Skeletal muscle cell (primary cell): ENCODE measurements around the gene SLC38A11.

Experiments
- DNase-seq: peaks from one replicate; pipeline ENCODE4 v3.0.0-alpha.2; 2010; ENCODE audit warnings: low read depth
- H3K4me3 ChIP-seq: 2 replicates; pipeline ENCODE4 v1.5.1; 2011; ENCODE audit warnings: low read depth, mild to moderate bottlenecking, control low read depth, low read length, moderate library complexity

SLC38A11 gene

GRCh38 chr2:164859251-164859818 is 96.0 kb downstream of the SLC38A11 start:
- DNase-seq, result no peak
- H3K4me3 ChIP-seq, result no peak overlapping the region

- DNase-seq, result no peak
- H3K4me3 ChIP-seq, result no peak overlapping the region
Observed at GRCh38 chr2:164852086-164852485, 103.2 kb downstream of the SLC38A11 start.

DNA sequence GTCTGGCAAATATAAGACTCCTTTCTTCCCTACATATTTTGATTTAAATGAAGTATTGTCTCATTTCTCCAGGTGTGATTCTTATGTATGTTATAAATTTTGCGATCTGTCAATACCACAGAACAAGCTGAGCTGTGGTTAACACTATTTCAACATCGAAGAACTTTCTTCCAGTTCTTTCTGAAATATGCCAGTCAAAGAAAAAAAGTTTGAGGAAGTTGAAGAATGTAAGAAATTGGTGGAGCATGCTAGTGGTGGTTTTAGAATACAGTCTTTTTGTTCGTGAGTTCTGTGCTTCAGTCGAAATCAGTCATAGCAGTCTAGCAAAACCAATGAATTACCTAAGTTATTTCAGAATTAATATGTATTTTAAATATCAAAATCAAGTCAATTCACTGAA is 105.1 kb downstream of the SLC38A11 start:
- no peak overlapping the region for H3K4me3 ChIP-seq
- no peak for DNase-seq

DNA sequence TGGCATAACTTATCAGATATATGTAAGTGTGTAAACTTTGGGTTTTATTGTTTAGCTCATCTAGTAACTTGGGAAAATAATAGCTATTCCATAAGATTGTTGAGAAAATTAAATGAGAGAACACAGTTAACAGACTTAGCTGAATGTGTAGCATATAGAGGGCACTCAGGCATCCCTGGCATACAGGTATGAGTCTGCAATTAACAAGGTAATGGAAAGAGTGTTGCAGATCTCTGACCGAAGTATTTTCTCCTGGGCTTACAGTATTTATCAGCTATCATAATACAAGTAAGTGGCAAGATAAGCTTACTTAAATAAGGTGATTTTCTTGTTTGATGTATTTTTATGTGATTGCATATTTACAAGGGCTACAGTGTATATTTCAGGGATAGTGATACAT is 105.8 kb downstream of the SLC38A11 start:
- H3K4me3 ChIP-seq, result no peak overlapping the region
- no peak for DNase-seq

GRCh38 chr2:164847981-164848741 is 107.2 kb downstream of the SLC38A11 start:
- no peak overlapping the region for H3K4me3 ChIP-seq
- no peak for DNase-seq

GRCh38 chr2:164847291-164847690 is 108.0 kb downstream of the SLC38A11 start:
- DNase-seq, result no peak
- H3K4me3 ChIP-seq, result no peak overlapping the region

DNA sequence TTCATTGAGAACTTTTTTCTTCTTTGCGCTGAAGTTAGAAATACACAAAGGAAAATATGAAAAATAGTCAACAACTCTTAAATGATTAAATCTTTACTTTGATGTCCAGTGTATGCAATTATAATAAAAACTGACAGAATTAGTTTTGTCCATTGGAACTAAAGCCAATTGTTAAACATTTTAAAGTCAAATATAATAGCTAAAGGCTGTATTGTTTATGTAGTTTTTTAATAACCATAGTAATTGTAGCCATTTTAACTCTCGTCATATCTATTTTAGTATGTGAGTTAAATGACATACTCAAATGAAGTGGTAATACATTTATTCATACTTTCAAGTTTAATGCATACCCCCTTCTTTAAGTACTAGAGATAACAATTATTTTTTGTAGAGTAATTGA is 109.0 kb downstream of the SLC38A11 start:
- H3K4me3 ChIP-seq, result no peak overlapping the region
- no peak for DNase-seq
